Measurements from ENCODE around the gene GSS. TPM values are rescaled to one million over a fixed set of nuclear protein-coding genes. Genes with fewer than 3 reads are reported as not detected.

The GSS gene
- total RNA-seq, 1 experiment from 2014 or later, result 95.9 TPM

DNA sequence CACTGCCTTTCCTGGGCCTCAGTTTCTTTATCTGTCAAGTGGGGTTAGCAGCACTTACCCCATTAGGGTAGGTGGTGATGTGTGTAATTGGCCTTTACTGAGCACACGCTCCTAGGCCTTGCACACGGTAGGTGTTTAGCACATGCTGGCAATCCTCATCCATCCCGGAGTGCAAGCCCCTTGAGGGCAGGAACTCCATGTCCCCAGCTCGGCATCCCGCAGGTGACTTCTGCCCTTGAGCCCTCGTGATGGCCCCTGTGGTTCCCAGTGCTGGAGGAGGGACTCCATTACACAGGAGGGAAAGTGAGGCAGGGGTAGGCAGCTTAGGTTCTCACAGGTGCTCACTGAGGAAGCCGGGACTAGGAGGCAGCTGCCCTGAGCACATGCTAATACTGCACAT is 40.1 kb upstream of the GSS start:
- no peak for DNase-seq
- Histone ChIP-seq H3K9me2 (replicated peaks; ENCODE audit: low read length) (no peaks in the 10 kb centered on the region), H3F3A (ENCODE audit: low read length, unreplicated experiment) (no peaks in the 10 kb centered on the region), H3K9me3 (ENCODE audit: low read length) (no peaks in the 10 kb centered on the region), H3K4me2 (ENCODE audit: low read length) (no peak overlapping the region), H3K27ac (ENCODE audit: low read length) (no peak overlapping the region), H3K9ac (ENCODE audit: low read length) (no peak overlapping the region), H3K4me1 (ENCODE audit: insufficient read depth, low read length) (no peaks in the 10 kb centered on the region), H3K27me3 (ENCODE audit: low read length) (no peaks in the 10 kb centered on the region), H4K20me1 (ENCODE audit: low read length) (no peaks in the 10 kb centered on the region), H2AFZ (ENCODE audit: low read length) (no peak overlapping the region), H3K36me3 (ENCODE audit: low read depth, low read length) (no peaks in the 10 kb centered on the region), H3K79me2 (ENCODE audit: low read length) (no peaks in the 10 kb centered on the region), H3K4me3 (ENCODE audit: low read length) (no peak overlapping the region)
- ATAC-seq, result no peak
- no TSS peak for BruUV-seq (replicated peaks)
- intact Hi-C loops (cut with micrococcal nuclease), result no loop called here
- POLR2A ChIA-PET (ENCODE audit: unreplicated experiment), result no interaction called here
- TF ChIP-seq EZH2phosphoT487 (IDR thresholded peaks at IDR 0.05; ENCODE audit: borderline replicate concordance, low read length) (no peak), CTCF (conservative IDR thresholded peaks at IDR 0.05; ENCODE audit: low read depth, low read length) (no peak), EZH2 (IDR thresholded peaks at IDR 0.05; ENCODE audit: low read length, unreplicated experiment) (no peak)
- CTCF ChIA-PET, result no interaction called here

GRCh38 chr20:34995192-34995591 is 39.6 kb upstream of the GSS start:
- Histone ChIP-seq H3K36me3 (ENCODE audit: low read depth, low read length) (no peaks in the 10 kb centered on the region), H3K27me3 (ENCODE audit: low read length) (no peaks in the 10 kb centered on the region), H3K79me2 (ENCODE audit: low read length) (no peaks in the 10 kb centered on the region), H3K27ac (ENCODE audit: low read length) (no peak overlapping the region), H3F3A (ENCODE audit: low read length, unreplicated experiment) (no peaks in the 10 kb centered on the region), H2AFZ (ENCODE audit: low read length) (no peak overlapping the region), H3K4me1 (ENCODE audit: insufficient read depth, low read length) (no peaks in the 10 kb centered on the region), H3K9ac (ENCODE audit: low read length) (no peak overlapping the region), H4K20me1 (ENCODE audit: low read length) (no peaks in the 10 kb centered on the region), H3K9me3 (ENCODE audit: low read length) (no peaks in the 10 kb centered on the region), H3K4me3 (ENCODE audit: low read length) (no peak overlapping the region), H3K4me2 (ENCODE audit: low read length) (no peak overlapping the region), H3K9me2 (replicated peaks; ENCODE audit: low read length) (no peaks in the 10 kb centered on the region)
- no TSS peak for BruUV-seq (replicated peaks)
- no peak for DNase-seq
- POLR2A ChIA-PET (ENCODE audit: unreplicated experiment), result no interaction called here
- CTCF ChIA-PET, result no interaction called here
- TF ChIP-seq CTCF (conservative IDR thresholded peaks at IDR 0.05; ENCODE audit: low read depth, low read length), result no peak
- no peak for TF ChIP-seq EZH2phosphoT487 (IDR thresholded peaks at IDR 0.05; ENCODE audit: borderline replicate concordance, low read length)
- TF ChIP-seq EZH2 (IDR thresholded peaks at IDR 0.05; ENCODE audit: low read length, unreplicated experiment), result no peak
- ATAC-seq, result no peak
- intact Hi-C loops (cut with micrococcal nuclease), result no loop called here

- H3F3A ChIP-seq (ENCODE audit: low read length, unreplicated experiment), result no peaks in the 10 kb centered on the region
- H2AFZ ChIP-seq (ENCODE audit: low read length), result no peak overlapping the region
- no peak overlapping the region for H3K9ac ChIP-seq (ENCODE audit: low read length)
- ChIA-PET POLR2A (ENCODE audit: unreplicated experiment) (no interaction called here), CTCF (no interaction called here)
- no peaks in the 10 kb centered on the region for H4K20me1 ChIP-seq (ENCODE audit: low read length)
- H3K36me3 ChIP-seq (ENCODE audit: low read depth, low read length), result no peaks in the 10 kb centered on the region
- no peaks in the 10 kb centered on the region for H3K27me3 ChIP-seq (ENCODE audit: low read length)
- no peak overlapping the region for H3K4me3 ChIP-seq (ENCODE audit: low read length)
- no TSS peak for BruUV-seq (replicated peaks)
- no peak for TF ChIP-seq CTCF (conservative IDR thresholded peaks at IDR 0.05; ENCODE audit: low read depth, low read length)
- no peak for TF ChIP-seq EZH2phosphoT487 (IDR thresholded peaks at IDR 0.05; ENCODE audit: borderline replicate concordance, low read length)
- no peak for TF ChIP-seq EZH2 (IDR thresholded peaks at IDR 0.05; ENCODE audit: low read length, unreplicated experiment)
- H3K4me2 ChIP-seq (ENCODE audit: low read length), result no peak overlapping the region
- H3K9me2 ChIP-seq (replicated peaks; ENCODE audit: low read length), result no peaks in the 10 kb centered on the region
- no peak for ATAC-seq
- no peaks in the 10 kb centered on the region for H3K4me1 ChIP-seq (ENCODE audit: insufficient read depth, low read length)
- no peak for DNase-seq
- no peaks in the 10 kb centered on the region for H3K79me2 ChIP-seq (ENCODE audit: low read length)
- no peak overlapping the region for H3K27ac ChIP-seq (ENCODE audit: low read length)
- no peaks in the 10 kb centered on the region for H3K9me3 ChIP-seq (ENCODE audit: low read length)
- intact Hi-C loops (cut with micrococcal nuclease), result no loop called here
Measured at GRCh38 chr20:34994509-34995131, 39.0 kb upstream of the GSS start.
